A673 (cell line): ENCODE measurements around the gene PHTF2. TPM values are rescaled to one million over a fixed set of nuclear protein-coding genes. Genes with fewer than 3 reads are reported as not detected.

Experiments used
- BruUV-seq: library from RNA; stranded (reverse); fragments of 400-500 nt; replicated peaks from 2 replicates; lab custom pipeline; 2021; lab: Mats Ljungman, UMichigan
- CTCF ChIA-PET: fragments of 300-600 bp; sonication (Branson Sonifier 250); formaldehyde crosslinking; loops from one replicate; lab custom pipeline; 2022; ENCODE audit warnings: antibody characterized with exemption; lab: Charles Lee
- POLR2A ChIA-PET: fragments of 300-600 bp; sonication (Branson Sonifier 250); formaldehyde crosslinking; loops from one replicate; lab custom pipeline; 2022; ENCODE audit warnings: antibody characterized with exemption; ENCODE audit not compliant: low non-redundant PET; lab: Charles Lee
- DNase-seq: peaks from one replicate; pipeline ENCODE4 v3.0.0-alpha.2; 2015; ENCODE audit warnings: low spot score
- H3K27ac ChIP-seq: fragments of 200-600 bp; sonication (generic); 2 replicates; pipeline ENCODE4 v1.5.1; 2016; ENCODE audit warnings: mixed run types, low read depth, mild to moderate bottlenecking, mixed read lengths, antibody characterized with exemption, low read length; ENCODE audit not compliant: poor library complexity, severe bottlenecking
- H3K27me3 ChIP-seq: fragments of 200-600 bp; sonication (generic); replicated peaks from 2 replicates; pipeline ENCODE4 v1.6.1; 2017; ENCODE audit warnings: mixed run types, low read depth, mild to moderate bottlenecking, mixed read lengths, antibody characterized with exemption, low read length; ENCODE audit not compliant: insufficient read depth, poor library complexity
- H3K36me3 ChIP-seq: fragments of 200-600 bp; sonication (generic); 2 replicates; pipeline ENCODE4 v1.6.1; 2016; ENCODE audit warnings: mixed run types, mild to moderate bottlenecking, mixed read lengths, antibody characterized with exemption, low read length; ENCODE audit not compliant: insufficient read depth, poor library complexity, severe bottlenecking
- H3K4me1 ChIP-seq: fragments of 200-600 bp; sonication (generic); 2 replicates; pipeline ENCODE4 v1.6.1; 2017; ENCODE audit warnings: mixed run types, mild to moderate bottlenecking, mixed read lengths, antibody characterized with exemption, low read length; ENCODE audit not compliant: insufficient read depth, poor library complexity, severe bottlenecking
- H3K4me3 ChIP-seq: fragments of 200-600 bp; sonication (generic); 2 replicates; pipeline ENCODE4 v1.5.1; 2016; ENCODE audit warnings: low read depth, mixed run types, mild to moderate bottlenecking, mixed read lengths, low read length; ENCODE audit not compliant: poor library complexity, severe bottlenecking
- H3K9me3 ChIP-seq: fragments of 200-600 bp; sonication (generic); 2 replicates; pipeline ENCODE4 v1.6.1; 2016; ENCODE audit warnings: mixed run types, low read depth, mild to moderate bottlenecking, mixed read lengths, antibody characterized with exemption, low read length; ENCODE audit not compliant: poor library complexity, severe bottlenecking
- EZH2 ChIP-seq: fragments of 200-600 bp; sonication (generic); IDR thresholded peaks from 2 replicates; pipeline ENCODE4 v1.6.1; 2017; ENCODE audit warnings: borderline replicate concordance, low read depth, mild to moderate bottlenecking, mixed read lengths, antibody characterized with exemption, low read length; ENCODE audit not compliant: poor library complexity, severe bottlenecking
- intact Hi-C: fragments of 100-400 bp; cut with micrococcal nuclease; formaldehyde crosslinking; loops from one replicate; pipeline ENCODE4 v1.10.0; 2022; ENCODE audit not compliant: unreplicated experiment
- total RNA-seq: library from RNA; stranded (reverse); gene quantifications from 2 replicates; pipeline ENCODE4 v1.2.3, GENCODE V29; 2021
- TF ChIP-seq, protein P1 (sequence below): fragments of 300-800, 200-600 bp; sonication (generic); conservative IDR thresholded peaks from 2 replicates; pipeline ENCODE4 v1.5.1; 2017; ENCODE audit warnings: low read depth, mild to moderate bottlenecking, antibody characterized with exemption, low read length, moderate library complexity, mixed read lengths

The PHTF2 gene
- total RNA-seq, 1 experiment from 2014 or later = 36.6 TPM

- TF ChIP-seq EZH2 = no peak
- TF ChIP-seq, protein P1, sequence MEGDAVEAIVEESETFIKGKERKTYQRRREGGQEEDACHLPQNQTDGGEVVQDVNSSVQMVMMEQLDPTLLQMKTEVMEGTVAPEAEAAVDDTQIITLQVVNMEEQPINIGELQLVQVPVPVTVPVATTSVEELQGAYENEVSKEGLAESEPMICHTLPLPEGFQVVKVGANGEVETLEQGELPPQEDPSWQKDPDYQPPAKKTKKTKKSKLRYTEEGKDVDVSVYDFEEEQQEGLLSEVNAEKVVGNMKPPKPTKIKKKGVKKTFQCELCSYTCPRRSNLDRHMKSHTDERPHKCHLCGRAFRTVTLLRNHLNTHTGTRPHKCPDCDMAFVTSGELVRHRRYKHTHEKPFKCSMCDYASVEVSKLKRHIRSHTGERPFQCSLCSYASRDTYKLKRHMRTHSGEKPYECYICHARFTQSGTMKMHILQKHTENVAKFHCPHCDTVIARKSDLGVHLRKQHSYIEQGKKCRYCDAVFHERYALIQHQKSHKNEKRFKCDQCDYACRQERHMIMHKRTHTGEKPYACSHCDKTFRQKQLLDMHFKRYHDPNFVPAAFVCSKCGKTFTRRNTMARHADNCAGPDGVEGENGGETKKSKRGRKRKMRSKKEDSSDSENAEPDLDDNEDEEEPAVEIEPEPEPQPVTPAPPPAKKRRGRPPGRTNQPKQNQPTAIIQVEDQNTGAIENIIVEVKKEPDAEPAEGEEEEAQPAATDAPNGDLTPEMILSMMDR = no peak
- no TSS peak for BruUV-seq
- no peak overlapping the region for H3K4me3 ChIP-seq
- intact Hi-C loops = no loop called here
- H3K36me3 ChIP-seq = no peaks in the 10 kb centered on the region
- no peaks in the 10 kb centered on the region for H3K27me3 ChIP-seq
- ChIA-PET CTCF (interaction anchor here (0.6 kb wide), 1 partner anchor 261 kb away, joined by 5 read pairs; no protein-coding TSS in a partner anchor), POLR2A (no interaction called here)
- no peaks in the 10 kb centered on the region for H3K4me1 ChIP-seq
- no peaks in the 10 kb centered on the region for H3K9me3 ChIP-seq
- DNase-seq = no peak
- no peak overlapping the region for H3K27ac ChIP-seq
Observed at GRCh38 chr7:77913977-77914607, 115.5 kb downstream of the PHTF2 start.

DNA sequence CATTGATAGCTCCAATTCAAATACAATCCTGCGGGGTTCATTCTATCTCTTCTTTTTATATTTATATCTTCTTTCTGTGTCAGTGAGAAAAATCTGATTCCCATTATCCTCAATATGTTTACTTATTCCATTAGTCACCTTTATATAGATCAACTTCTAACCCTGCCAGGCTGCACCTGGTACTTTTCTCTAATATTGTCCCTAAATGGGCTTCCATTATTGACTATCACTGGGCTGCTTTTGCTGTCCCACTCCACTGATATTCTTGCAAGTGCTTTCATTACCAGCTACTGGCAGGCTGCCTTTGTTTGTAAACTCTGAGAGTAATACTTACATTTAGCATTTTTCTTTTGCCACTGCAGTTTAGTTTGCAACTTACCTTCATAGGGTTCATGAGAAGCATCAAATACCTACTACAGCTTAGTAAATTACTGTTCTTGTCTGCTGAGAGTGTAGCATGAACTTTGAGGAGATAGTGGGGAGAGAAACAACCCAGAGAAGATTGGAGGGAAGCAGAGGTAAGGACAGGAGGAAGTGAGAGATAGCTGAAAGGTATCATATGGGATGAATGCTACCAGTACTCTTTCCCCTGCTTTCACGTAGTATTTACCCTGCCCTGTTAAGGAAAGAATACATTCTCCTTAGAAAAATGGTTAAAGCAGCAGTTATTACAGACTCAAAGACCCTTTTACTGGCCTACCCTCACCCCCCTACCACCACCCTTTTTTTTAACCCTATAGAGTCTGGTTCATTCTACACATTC lies 119.1 kb downstream of the PHTF2 start:
- DNase-seq = no peak
- POLR2A ChIA-PET = no interaction called here
- intact Hi-C loops = no loop called here

GRCh38 chr7:77918676-77919075 lies 120.1 kb downstream of the PHTF2 start:
- no peaks in the 10 kb centered on the region for H3K4me1 ChIP-seq
- H3K4me3 ChIP-seq = no peak overlapping the region
- POLR2A ChIA-PET = no interaction called here
- CTCF ChIA-PET = no interaction called here
- no TSS peak for BruUV-seq
- no peaks in the 10 kb centered on the region for H3K9me3 ChIP-seq
- no peaks in the 10 kb centered on the region for H3K27me3 ChIP-seq
- intact Hi-C loops = no loop called here
- no peaks in the 10 kb centered on the region for H3K36me3 ChIP-seq
- DNase-seq = no peak
- TF ChIP-seq EZH2 = no peak
- TF ChIP-seq, protein P1 = no peak
- no peak overlapping the region for H3K27ac ChIP-seq

More for the DNA sequence above, 119.1 kb downstream of the PHTF2 start:
- CTCF ChIA-PET = no interaction called here
- TF ChIP-seq, protein P1 = no peak
- no peak for TF ChIP-seq EZH2
- no peaks in the 10 kb centered on the region for H3K9me3 ChIP-seq
- no TSS peak for BruUV-seq
- no peaks in the 10 kb centered on the region for H3K27me3 ChIP-seq
- H3K4me1 ChIP-seq = no peaks in the 10 kb centered on the region
- H3K36me3 ChIP-seq = no peaks in the 10 kb centered on the region
- H3K27ac ChIP-seq = no peak overlapping the region
- no peak overlapping the region for H3K4me3 ChIP-seq
